Measurements from ENCODE around the gene ROBO1. TPM values are rescaled to one million over a fixed set of nuclear protein-coding genes. Genes with fewer than 3 reads are reported as not detected.

Gene ROBO1
- total RNA-seq, result 27.6 and 34.5 TPM in 2 replicates

GRCh38 chr3:79767905-79768267 lies at the start of gene ROBO1:
ROBO1 (minus strand) TSS chr3:79767998.

